ENCODE data around the gene RAB31. TPM values are rescaled to one million over a fixed set of nuclear protein-coding genes. Genes with fewer than 3 reads are reported as not detected.
"Not testable (repeated sequence)": the region's sequence is repeated elsewhere in the genome, so short reads cannot be mapped to it uniquely, and the experiment has no call there.

The RAB31 gene
- total RNA-seq, 1 donor from 2014 or later: 31.2 TPM

GRCh38 chr18:9669016-9669415, 39.1 kb upstream of the RAB31 start:
- DNase-seq (ENCODE audit: low read depth): no peak
- no peak for TF ChIP-seq CTCF (conservative IDR thresholded peaks at IDR 0.05; ENCODE audit: low read depth, low read length)
- H3K4me3 ChIP-seq (ENCODE audit: low read depth, low read length): no peak overlapping the region

- DNase-seq (ENCODE audit: low read depth): no peak
- TF ChIP-seq CTCF (conservative IDR thresholded peaks at IDR 0.05; ENCODE audit: low read depth, low read length): no peak
- H3K4me3 ChIP-seq (ENCODE audit: low read depth, low read length): no peak overlapping the region
Measured at GRCh38 chr18:9671214-9671613, 36.9 kb upstream of the RAB31 start.

- H3K4me3 ChIP-seq (ENCODE audit: low read depth, low read length): peak overlapping the region; percentile 22
- peak; percentile 99 for DNase-seq (ENCODE audit: low read depth)
- TF ChIP-seq CTCF (conservative IDR thresholded peaks at IDR 0.05; ENCODE audit: low read depth, low read length): peak; percentile 43
Measured at GRCh38 chr18:9673296-9674251, 34.5 kb upstream of the RAB31 start.

- DNase-seq (ENCODE audit: low read depth); H3K4me3 ChIP-seq (ENCODE audit: low read depth, low read length): not testable (repeated sequence)
Measured at GRCh38 chr18:9678216-9678615, 29.9 kb upstream of the RAB31 start.

- DNase-seq (ENCODE audit: low read depth): no peak
- no peak overlapping the region for H3K4me3 ChIP-seq (ENCODE audit: low read depth, low read length)
- TF ChIP-seq CTCF (conservative IDR thresholded peaks at IDR 0.05; ENCODE audit: low read depth, low read length): no peak
Measured at GRCh38 chr18:9679125-9679524, 29.0 kb upstream of the RAB31 start.

- DNase-seq (ENCODE audit: low read depth): no peak
- no peak for TF ChIP-seq CTCF (conservative IDR thresholded peaks at IDR 0.05; ENCODE audit: low read depth, low read length)
- H3K4me3 ChIP-seq (ENCODE audit: low read depth, low read length): no peak overlapping the region
Measured at GRCh38 chr18:9681217-9681616, 26.9 kb upstream of the RAB31 start.

- no peak for DNase-seq (ENCODE audit: low read depth)
- no peak for TF ChIP-seq CTCF (conservative IDR thresholded peaks at IDR 0.05; ENCODE audit: low read depth, low read length)
- H3K4me3 ChIP-seq (ENCODE audit: low read depth, low read length): no peak overlapping the region
Measured at GRCh38 chr18:9682572-9682971, 25.5 kb upstream of the RAB31 start.

Measured in epithelial cell of proximal tubule (primary cell).